ENCODE results near the gene PCBP3. TPM values are rescaled to one million over a fixed set of nuclear protein-coding genes. Genes with fewer than 3 reads are reported as not detected.

PCBP3 gene
- total RNA-seq, 1 experiment from 2014 or later: 10.9 TPM

DNA sequence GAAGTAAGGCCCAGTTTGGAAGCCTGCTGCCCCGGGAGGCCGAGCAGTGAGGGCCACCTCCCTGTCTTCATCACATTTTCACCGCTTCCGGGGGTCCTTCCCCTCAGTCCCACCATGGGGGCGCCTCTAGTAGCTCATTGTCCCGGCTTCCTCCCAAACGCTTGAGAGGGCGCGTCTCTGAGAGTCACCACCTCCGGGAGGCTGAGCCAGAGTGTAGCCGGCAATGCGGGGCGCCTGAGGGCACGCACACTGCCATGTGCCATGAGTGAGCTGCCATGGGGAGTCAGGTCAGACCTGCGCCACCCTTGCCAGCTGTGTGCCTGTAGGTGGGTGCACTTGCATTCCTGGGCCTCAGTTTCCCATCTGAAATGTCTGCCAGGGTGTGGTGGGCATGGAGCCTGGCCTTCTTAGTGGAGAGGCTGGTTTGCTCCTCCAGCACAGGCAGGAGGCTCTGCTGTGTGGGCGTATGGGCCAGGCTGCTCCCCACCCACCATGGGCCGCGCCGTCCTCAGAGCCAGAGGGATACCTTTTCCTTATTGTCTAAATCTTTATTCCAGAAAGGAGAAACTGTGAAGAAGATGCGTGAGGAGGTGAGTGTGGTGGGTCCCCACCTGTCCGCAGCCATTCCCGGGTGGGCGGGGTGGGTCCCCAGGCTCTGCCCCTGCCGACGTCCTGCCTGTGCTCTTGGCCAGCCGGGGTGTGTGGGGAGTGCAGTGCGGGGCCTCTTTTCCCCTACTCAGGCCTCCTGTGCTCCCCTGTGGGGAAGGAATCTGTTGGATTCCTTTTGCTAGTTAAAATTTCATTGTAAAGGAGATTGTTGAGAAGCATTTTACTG, 256.7 kb downstream of the PCBP3 start:
- Histone ChIP-seq H3K56ac (ENCODE audit: insufficient read length, low read depth, low read length) (no peak overlapping the region), H3K9ac (ENCODE audit: extremely low read depth, insufficient read length, low read length) (no peak overlapping the region), H3K4me2 (ENCODE audit: insufficient read depth, insufficient read length, low read length) (no peak overlapping the region), H4K8ac (replicated peaks; ENCODE audit: insufficient read length, low read depth, low read length) (no peak overlapping the region), H3K79me2 (ENCODE audit: insufficient read depth, low read length) (no peaks in the 10 kb centered on the region), H2BK5ac (ENCODE audit: insufficient read length, low read length) (no peak overlapping the region), H2BK20ac (ENCODE audit: low read depth, low read length, poor library complexity, severe bottlenecking) (no peak overlapping the region), H2AFZ (ENCODE audit: low read length) (no peak overlapping the region), H3K27me3 (ENCODE audit: insufficient read depth, low read length) (no peaks in the 10 kb centered on the region), H3K18ac (ENCODE audit: insufficient read length, low read depth, low read length) (no peak overlapping the region), H4K5ac (ENCODE audit: insufficient read length, low read depth, low read length) (no peak overlapping the region), H3K23me2 (ENCODE audit: insufficient read length, low read depth, low read length, poor library complexity, severe bottlenecking) (no peaks in the 10 kb centered on the region), H3K27ac (ENCODE audit: insufficient read length, low read depth, low read length) (no peak overlapping the region), H2AK5ac (ENCODE audit: insufficient read length, low read length) (no peak overlapping the region), H3K23ac (ENCODE audit: insufficient read length, low read depth, low read length) (no peak overlapping the region), H4K91ac (ENCODE audit: insufficient read length, low read depth, low read length) (no peak overlapping the region), H2BK12ac (ENCODE audit: insufficient read length, low read depth, low read length) (no peak overlapping the region), H3T11ph (ENCODE audit: low read length) (no peak overlapping the region), H2BK15ac (ENCODE audit: low read depth, low read length) (no peak overlapping the region), H3K9me3 (ENCODE audit: control insufficient read depth, low read depth, low read length) (no peaks in the 10 kb centered on the region), H3K79me1 (ENCODE audit: insufficient read depth, low read depth, low read length, poor library complexity, severe bottlenecking) (no peaks in the 10 kb centered on the region), H3K14ac (ENCODE audit: insufficient read depth, low read length) (no peak overlapping the region), H3K4ac (ENCODE audit: low read depth, low read length) (no peak overlapping the region), H2BK120ac (ENCODE audit: low read depth, low read length, poor library complexity, severe bottlenecking) (no peak overlapping the region), H3K4me1 (ENCODE audit: insufficient read depth, low read length) (no peaks in the 10 kb centered on the region), H4K20me1 (ENCODE audit: control insufficient read depth, insufficient read depth, insufficient read length) (no peaks in the 10 kb centered on the region)
- Mint-ChIP-seq H3K9me3 (no peaks in the 10 kb centered on the region), H3K36me3 (ENCODE audit: insufficient read depth in 1 of 3, low read depth in 3 of 3) (peaks cover 0 to 5% (median 3%) of the 10 kb centered on the region in 3 experiments; a peak in 2 of 7 replicates), H3K27me3 (ENCODE audit: low read depth) (peaks cover 7% of the 10 kb centered on the region), H3K4me3 (no peak overlapping the region), H3K27ac (no peak overlapping the region), H3K4me1 (no peaks in the 10 kb centered on the region)
- TF ChIP-seq, protein P1, sequence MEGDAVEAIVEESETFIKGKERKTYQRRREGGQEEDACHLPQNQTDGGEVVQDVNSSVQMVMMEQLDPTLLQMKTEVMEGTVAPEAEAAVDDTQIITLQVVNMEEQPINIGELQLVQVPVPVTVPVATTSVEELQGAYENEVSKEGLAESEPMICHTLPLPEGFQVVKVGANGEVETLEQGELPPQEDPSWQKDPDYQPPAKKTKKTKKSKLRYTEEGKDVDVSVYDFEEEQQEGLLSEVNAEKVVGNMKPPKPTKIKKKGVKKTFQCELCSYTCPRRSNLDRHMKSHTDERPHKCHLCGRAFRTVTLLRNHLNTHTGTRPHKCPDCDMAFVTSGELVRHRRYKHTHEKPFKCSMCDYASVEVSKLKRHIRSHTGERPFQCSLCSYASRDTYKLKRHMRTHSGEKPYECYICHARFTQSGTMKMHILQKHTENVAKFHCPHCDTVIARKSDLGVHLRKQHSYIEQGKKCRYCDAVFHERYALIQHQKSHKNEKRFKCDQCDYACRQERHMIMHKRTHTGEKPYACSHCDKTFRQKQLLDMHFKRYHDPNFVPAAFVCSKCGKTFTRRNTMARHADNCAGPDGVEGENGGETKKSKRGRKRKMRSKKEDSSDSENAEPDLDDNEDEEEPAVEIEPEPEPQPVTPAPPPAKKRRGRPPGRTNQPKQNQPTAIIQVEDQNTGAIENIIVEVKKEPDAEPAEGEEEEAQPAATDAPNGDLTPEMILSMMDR (conservative IDR thresholded peaks at IDR 0.05): no peak
- WGBS (ENCODE audit: extremely low coverage, insufficient read length, low lambda C conversion rate): no CpG with 5 or more reads among the region's 27 CpGs
- no peak for DNase-seq
